Measurements from ENCODE around the gene P2RX3.
"Not testable (repeated sequence)": the region's sequence is repeated elsewhere in the genome, so short reads cannot be mapped to it uniquely, and the experiment has no call there.

P2RX3 gene

DNA sequence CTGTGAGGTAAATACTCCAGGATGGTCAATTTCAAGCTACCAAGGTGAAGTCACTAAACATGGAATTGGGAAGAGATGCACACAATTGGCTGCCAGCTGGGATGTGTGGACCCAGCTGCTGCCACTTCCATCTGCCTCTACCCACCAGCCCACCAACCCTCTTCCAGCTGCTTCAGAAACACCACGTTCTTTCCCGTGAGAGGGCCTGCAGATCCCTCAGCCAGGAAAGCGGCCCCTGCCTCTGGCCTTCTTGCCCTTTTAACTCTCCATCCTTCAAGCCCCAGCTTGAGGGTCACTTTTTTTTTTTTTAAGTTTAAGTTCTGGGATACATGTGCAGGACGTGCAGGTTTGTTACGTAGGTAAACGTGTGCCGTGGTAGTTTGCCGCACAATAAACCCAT is 22.8 kb downstream of the P2RX3 start:
- no peak overlapping the region for H3K27ac ChIP-seq
- TF ChIP-seq ZFX (IDR thresholded peaks at IDR 0.05) = no peak

DNA sequence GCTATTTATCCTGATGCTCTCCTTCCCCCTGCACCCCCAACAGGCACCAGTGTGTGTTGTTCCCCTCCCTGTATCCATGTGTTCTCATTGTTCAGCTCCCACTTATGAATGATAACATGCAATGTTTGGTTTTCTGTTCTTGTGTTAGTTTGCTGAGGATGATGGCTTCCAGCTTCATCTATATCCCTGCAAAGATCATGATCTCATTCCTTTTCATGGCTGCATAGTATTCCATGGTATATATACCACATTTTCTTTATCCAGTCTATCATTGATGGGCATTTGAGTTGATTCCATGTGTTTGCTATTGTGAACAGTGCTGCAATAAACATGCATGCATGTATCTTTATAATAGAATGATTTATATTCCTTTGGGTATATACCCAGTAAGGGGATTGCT is 23.3 kb downstream of the P2RX3 start:
- not testable (repeated sequence) for H3K27ac ChIP-seq

DNA sequence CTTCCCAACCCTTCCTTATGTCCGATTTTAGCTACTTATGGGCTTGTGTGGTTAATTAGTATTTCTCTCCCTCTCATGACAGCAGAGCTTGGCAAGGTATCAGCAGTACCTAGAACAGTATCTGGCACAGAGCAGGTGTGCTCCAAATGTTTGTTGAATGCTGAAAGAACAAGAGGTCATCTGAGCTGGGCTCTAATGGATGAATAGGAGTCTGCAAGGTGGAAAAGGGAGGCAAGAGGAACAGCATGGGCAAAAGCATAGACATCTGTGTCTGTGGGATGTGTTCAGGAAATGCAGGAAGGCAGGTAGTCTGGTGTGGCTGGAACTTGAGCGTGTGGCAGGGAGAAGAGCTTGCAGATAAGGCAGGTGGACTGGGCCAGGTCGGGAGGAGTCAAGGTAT is 23.8 kb downstream of the P2RX3 start:
- TF ChIP-seq, protein P1, sequence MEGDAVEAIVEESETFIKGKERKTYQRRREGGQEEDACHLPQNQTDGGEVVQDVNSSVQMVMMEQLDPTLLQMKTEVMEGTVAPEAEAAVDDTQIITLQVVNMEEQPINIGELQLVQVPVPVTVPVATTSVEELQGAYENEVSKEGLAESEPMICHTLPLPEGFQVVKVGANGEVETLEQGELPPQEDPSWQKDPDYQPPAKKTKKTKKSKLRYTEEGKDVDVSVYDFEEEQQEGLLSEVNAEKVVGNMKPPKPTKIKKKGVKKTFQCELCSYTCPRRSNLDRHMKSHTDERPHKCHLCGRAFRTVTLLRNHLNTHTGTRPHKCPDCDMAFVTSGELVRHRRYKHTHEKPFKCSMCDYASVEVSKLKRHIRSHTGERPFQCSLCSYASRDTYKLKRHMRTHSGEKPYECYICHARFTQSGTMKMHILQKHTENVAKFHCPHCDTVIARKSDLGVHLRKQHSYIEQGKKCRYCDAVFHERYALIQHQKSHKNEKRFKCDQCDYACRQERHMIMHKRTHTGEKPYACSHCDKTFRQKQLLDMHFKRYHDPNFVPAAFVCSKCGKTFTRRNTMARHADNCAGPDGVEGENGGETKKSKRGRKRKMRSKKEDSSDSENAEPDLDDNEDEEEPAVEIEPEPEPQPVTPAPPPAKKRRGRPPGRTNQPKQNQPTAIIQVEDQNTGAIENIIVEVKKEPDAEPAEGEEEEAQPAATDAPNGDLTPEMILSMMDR (conservative IDR thresholded peaks at IDR 0.05) = no peak
- H3K27ac ChIP-seq = no peak overlapping the region

DNA sequence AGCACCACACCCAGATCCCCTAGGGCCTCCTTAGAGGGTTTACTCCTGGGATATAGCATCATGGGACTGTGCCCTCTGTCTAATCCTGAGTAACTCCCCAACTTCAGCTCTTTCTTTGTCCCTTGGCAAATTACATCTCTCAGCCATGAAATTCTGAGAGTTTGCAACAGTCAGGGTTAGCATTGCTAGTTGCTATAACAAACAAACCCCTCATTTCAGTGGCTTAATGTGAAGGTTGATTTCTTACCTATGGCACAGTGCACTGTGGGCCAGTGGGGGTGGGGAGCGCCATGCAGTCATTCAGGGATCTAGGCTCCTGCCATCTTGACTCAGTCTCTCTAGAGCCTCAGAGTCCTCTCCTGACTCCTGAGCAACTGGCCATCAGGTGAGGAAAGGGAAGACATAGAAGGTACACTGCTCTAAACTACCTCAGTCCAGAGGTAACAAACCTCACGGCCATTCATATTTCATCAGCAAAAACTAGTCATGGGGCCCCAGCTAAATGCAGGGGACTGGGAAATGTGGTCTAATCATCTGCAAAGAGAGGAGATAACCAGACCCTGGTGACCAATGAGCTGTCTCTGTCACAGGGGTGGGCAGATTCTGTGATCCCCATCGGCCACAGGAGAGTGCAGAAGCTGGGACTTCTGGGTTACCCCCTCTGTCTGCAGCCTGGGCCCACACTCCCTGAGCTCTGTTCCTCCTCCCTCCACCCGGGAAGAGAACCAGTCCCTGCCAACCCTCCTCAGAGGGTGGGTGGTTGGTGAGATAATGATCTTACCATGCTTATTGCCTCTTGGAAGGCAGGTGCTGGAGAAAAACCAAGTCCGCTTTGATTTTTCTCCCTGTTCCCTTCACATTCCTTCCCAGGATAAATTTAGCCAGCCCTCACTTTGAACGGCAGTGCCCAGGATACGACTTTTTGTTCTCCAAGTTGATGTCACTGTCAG is 25.3 kb downstream of the P2RX3 start:
- H3K27ac ChIP-seq = no peak overlapping the region
- no peak for TF ChIP-seq ZFX (IDR thresholded peaks at IDR 0.05)
- TF ChIP-seq, protein P1 (conservative IDR thresholded peaks at IDR 0.05) = no peak

DNA sequence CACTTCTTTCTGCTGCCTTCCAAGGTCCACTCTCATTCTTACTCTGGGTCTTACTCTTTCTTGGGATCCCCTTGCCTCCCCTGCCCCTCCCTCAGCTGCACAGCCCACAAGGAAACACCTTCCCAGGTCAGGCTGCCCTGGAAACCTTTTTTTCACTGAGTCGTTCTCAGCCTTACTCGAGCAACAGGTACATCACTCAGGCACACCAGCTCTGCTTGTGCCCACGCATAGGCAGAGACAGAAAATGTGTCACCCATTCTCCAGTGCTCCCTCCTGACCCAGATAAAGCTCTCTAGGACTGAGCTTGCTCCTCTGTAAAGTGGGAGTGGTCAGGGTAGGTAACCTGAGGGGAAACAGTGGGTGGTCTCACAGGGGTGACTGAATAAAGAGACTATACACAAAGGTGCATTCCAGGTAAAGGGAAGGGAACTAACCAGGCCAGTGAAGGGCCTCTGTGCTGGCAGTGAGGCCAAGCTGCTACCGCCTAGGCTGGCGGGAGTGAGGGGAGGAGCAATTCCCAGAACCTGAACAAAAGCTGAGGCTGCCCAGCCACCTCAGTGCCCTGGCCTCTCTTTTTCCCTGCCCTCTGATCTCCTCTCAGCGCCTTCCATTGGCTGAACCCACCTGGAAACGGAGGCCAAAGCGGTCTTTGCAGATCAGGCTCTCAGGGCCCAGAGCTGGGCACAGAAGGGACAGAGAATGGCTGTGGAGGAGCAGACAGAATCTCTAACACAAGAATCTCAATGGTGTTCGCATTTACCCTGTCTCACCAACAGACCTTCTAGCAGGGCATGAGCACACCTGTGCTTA is 26.9 kb downstream of the P2RX3 start:
- TF ChIP-seq, protein P1 (conservative IDR thresholded peaks at IDR 0.05) = no peak
- TF ChIP-seq ZFX (IDR thresholded peaks at IDR 0.05) = no peak
- H3K27ac ChIP-seq = no peak overlapping the region

DNA sequence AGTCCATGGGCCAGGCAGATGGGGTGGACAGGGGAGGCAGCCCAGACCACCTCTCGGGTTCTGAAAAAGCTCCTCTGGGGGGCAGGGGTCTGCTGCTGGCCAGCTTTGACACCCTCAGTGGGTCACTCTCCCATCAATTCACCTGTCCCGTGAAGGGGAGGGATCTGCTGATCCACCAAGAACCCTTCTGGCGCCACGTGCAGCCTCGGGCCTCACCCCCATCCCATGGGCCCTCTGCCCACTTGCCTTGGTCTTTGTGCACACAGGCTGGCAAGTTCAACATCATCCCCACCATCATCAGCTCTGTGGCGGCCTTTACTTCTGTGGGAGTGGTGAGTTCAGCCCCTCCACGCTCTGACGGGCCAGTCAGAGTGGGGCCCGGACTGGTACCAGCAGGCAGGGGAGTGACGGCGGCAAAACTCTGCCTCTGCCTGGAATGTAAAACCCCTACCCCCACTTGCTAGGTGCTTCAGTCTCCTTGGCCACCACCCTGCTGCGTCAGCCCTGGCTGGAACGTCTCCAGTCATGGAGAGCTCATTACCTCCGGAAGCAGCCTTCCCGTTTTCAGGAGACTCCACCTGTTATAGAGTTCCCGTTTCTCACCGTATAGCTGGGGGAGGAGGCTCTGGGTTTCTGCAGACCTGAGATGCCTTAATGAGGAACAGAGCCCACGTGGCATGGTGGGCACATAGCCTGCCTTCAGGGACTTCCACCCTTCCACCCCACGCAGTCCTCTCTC is 30.1 kb downstream of the P2RX3 start:
- no peak overlapping the region for H3K27ac ChIP-seq
- TF ChIP-seq ZFX (IDR thresholded peaks at IDR 0.05) = no peak
- TF ChIP-seq, protein P1 (conservative IDR thresholded peaks at IDR 0.05) = no peak

DNA sequence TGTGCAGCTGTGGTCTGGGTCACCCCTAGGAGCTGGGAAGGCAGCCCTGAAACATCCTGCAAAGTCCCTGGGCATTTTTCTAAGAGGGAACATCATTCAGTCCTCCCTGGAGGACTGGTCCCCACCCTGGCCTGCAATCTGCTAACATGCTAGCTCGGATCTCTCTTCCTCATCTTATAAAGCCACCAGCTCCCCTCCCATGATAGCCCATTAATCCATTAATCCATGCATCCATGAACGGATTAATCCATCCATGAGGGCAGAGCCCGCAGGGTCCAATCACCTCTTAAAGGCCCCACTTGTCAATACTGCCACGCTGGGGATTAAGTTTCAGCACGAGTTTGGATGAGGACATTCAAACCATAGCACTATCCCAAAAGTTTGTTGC is 30.7 kb downstream of the P2RX3 start:
- TF ChIP-seq ZFX (IDR thresholded peaks at IDR 0.05) = no peak
- TF ChIP-seq, protein P1 (conservative IDR thresholded peaks at IDR 0.05) = no peak
- no peak overlapping the region for H3K27ac ChIP-seq

DNA sequence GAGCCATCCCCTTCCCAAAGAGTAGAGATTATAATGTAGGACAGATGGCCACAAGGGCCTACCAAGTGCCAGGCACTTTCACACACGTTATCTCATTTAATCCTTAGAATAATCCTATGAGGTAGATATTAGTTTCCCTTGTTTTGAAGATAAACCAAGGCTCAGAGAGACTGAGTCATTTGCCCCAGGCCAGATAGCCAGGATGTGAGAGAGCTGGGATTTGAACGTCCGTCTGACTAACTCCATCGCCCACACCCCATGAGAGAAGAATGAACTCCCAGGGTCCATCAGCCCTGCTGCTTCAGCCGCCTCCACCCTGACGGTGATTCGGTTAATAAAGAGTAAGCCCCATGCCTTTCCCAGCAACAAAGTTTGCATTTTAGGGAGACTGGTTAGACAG is 32.1 kb downstream of the P2RX3 start:
- no peak for TF ChIP-seq ZFX (IDR thresholded peaks at IDR 0.05)
- TF ChIP-seq, protein P1 (conservative IDR thresholded peaks at IDR 0.05) = no peak
- no peak overlapping the region for H3K27ac ChIP-seq

Measured in C4-2B (cell line).